TTC549 (cell line): ENCODE data around the gene PRICKLE1.

Experiments
- FAIRE-seq: peaks from 2 replicates; lab custom pipeline; 2012; peaks lifted over from hg19 to GRCh38; lab: Jason Lieb, UNC

Gene PRICKLE1

GRCh38 chr12:42447371-42447786 lies 142.2 kb downstream of the PRICKLE1 start:
- FAIRE-seq: no peak

GRCh38 chr12:42446761-42447160 lies 142.8 kb downstream of the PRICKLE1 start:
- FAIRE-seq: no peak

GRCh38 chr12:42445891-42446290 lies 143.7 kb downstream of the PRICKLE1 start:
- FAIRE-seq: no peak

- FAIRE-seq: no peak
Observed at GRCh38 chr12:42444192-42444943, 145.2 kb downstream of the PRICKLE1 start.

GRCh38 chr12:42442888-42443287 lies 146.7 kb downstream of the PRICKLE1 start:
- FAIRE-seq: no peak

GRCh38 chr12:42442311-42442759 lies 147.2 kb downstream of the PRICKLE1 start:
- FAIRE-seq: no peak

GRCh38 chr12:42440608-42441007 lies 148.9 kb downstream of the PRICKLE1 start:
- no peak for FAIRE-seq

GRCh38 chr12:42432517-42433140 lies 156.9 kb downstream of the PRICKLE1 start:
- no peak for FAIRE-seq

- FAIRE-seq: no peak
Observed at GRCh38 chr12:42428850-42429249, 160.7 kb downstream of the PRICKLE1 start.

GRCh38 chr12:42426746-42427145 lies 162.8 kb downstream of the PRICKLE1 start:
- no peak for FAIRE-seq

- FAIRE-seq: no peak
Observed at GRCh38 chr12:42422785-42423184, 166.8 kb downstream of the PRICKLE1 start.

GRCh38 chr12:42421844-42422779 lies 167.4 kb downstream of the PRICKLE1 start:
- FAIRE-seq: no peak

GRCh38 chr12:42420395-42420794 lies 169.2 kb downstream of the PRICKLE1 start:
- FAIRE-seq: no peak

- no peak for FAIRE-seq
Observed at GRCh38 chr12:42410340-42410739, 179.2 kb downstream of the PRICKLE1 start.

GRCh38 chr12:42409471-42409870 lies 180.1 kb downstream of the PRICKLE1 start:
- no peak for FAIRE-seq

GRCh38 chr12:42407306-42407705 lies 182.2 kb downstream of the PRICKLE1 start:
- FAIRE-seq: no peak
